HG02981 (cell line): ENCODE data around the gene ARFIP1.
"Not testable (repeated sequence)": the region's sequence is repeated elsewhere in the genome, so short reads cannot be mapped to it uniquely, and the experiment has no call there.

Experiments
- ATAC-seq: cut with Tn5 transposase; IDR thresholded peaks from one replicate; pipeline ENCODE4 v1.9.1; 2021; ENCODE audit warnings: mild to moderate bottlenecking, moderate library complexity; ENCODE audit not compliant: unreplicated experiment

Gene ARFIP1

DNA sequence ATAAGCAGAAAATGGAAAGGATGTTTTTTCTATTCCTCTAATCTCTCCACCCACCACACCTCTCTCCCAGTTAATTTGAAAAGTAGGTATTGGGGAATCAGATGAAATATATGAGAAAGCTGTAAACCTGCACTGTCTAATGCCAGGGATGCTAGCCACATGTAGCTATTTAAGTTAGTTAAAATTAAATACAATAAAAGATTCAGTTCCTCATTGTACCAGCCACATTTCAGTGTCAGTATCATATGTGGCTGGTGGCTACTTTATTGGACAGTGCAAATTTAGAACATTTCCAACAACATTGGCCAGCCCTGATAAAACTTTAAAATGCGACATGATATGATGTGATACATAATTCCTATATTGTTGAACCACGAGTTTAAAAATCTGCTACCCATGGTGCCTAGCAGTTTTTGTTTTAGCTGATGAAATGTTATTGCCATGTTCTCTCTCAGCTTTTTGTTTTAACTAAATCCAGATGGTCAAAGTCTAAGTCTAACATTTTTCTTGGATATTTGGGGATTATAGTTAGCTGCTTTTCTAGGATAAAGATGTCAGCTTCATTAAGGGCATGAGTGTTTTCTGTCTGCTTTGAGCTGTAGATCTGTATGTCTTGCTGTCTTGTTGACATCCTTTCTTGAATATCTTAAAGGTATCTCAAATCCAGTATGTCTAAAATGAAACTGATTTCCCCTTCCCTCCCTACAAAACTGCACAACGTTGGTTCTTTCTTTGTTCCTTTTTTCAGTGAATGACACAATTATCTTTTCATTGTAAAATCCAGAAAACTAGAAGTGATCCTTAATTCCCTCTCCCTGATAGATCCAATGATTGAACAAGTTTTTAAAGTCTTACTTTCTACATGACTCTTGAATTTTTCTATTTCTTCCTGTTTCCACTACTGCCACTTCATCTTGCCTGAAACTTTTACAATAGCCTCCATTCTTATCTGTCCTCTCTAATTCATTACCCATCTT, 6.2 kb downstream of the ARFIP1 start:
- peak; percentile 54 for ATAC-seq

DNA sequence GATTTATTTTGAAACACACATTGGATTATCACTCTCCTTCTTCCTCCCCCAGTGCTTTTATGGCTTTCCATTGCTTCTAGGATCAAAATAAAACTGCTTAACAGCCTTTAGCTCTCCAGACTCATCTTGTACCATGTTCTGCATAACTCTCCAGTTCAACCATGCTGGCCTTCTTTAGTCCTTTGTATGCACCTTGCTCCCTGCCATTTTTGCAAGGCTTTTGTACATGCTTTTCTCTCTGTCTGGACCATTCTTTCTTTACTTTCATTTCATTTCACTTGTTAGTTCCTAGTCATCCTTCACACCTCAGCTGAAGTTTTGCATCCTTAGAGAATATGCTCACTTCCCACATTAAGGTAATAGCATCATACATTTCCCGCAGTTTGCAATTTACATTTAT, 6.9 kb downstream of the ARFIP1 start:
- no peak for ATAC-seq

DNA sequence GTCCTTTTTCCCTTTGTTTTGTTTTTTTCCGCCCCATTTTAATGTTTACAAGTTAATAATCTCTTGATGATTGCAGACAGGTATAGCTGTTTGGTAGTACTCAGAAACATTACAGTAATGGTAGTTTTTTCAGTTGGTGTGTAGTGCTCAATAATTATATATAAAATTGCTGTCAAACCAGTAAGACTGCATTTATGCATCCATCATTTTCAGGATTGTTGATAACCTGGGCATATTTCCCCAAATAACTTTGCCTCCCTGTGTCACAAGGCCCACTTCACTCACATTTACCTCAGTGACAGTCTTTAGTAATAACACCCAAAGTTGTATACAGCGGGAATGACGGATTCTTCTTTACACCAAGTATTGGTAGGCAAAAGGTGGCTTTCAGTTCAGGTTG, 16.1 kb downstream of the ARFIP1 start:
- no peak for ATAC-seq

DNA sequence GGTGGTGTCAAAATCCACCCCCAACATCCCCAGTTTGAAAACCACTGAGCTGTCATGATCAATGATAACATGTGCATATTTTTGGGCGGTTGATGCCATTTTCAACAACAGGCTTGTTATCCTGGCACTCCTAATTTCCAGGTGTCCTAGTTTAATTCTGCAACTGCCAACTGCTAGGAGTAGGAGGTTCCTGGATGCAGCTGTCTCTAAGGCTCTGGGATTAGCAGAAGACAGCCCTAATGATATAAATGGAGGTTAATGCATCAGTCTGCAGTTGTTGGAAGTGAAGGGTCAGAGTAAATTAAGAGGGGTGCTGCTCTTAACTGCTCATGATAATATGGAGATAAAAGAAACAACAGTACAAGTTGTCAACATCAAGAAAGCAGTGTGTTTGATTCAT, 23.8 kb downstream of the ARFIP1 start:
- no peak for ATAC-seq

DNA sequence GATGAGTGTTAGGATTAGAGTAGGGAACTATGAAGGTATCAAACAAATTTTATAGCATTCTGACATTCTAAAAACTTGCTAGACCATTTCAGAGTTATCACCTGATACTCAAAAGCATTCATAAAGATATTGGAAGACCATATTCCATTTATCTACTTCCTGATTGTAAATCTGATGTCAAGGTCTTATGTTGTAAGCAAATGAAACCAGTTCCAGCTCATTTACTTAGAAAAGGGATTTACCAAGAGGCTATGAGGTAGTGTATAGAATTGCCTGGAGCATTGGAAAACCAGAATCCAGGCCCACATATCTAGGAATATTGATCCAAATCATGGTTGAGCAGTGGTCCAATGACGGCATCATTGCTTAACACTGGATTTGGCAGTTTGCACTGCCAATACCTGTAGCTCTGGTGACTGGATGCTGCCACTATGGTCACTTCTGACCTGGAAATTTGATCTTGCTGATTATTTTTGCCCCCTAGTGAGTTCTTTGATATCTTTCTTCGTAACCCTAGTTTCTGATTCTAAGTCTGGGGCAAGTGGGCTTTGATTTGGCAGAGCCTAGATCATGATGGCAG, 25.4 kb downstream of the ARFIP1 start:
- no peak for ATAC-seq

DNA sequence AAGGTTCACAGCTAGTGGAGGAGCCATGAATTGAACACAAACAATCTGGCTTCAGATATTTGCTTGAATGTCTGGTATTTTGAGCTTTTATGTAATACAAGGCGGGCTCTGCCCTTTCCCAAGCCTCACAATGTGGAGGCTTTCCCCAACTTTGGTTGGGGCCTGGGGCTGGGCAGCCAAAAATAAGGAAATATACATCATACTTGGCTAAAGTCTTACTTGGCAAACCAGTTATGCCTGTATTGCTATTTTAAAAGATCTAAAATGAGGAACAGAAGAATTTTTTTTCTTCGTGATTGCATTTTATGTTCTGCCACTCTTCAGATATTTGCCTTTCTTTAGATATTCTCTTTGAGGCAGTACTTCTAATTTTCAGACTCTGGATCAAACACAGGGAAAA, 26.1 kb downstream of the ARFIP1 start:
- no peak for ATAC-seq

DNA sequence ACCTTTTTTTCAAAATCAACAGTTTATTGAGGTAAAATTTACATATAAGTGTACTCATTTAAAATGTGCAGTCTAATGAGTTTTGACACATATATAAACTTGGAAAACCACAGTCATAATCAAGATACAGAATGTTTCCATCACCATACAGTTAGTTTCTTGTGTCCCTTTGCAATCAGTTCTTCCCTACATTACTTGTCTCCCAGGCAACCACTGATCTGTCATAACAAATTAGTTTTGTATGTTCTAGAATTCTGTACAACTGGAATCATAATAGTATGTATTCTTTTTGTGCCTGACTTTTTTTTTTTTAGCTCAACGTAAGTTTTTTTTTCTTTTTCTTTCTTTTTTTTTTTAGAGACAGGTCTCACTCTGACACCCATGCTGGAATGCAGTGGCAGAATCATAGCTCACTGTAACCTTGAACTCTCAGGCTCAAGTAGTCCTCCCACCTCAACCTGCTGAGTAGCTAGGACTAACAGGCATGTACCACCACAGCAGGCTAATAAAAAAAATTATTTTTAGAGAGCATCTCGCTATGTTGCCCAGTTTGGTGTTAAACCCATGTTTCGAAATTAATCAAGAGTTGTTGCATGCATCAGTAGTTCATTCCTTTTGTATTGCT, 26.9 kb downstream of the ARFIP1 start:
- no peak for ATAC-seq

DNA sequence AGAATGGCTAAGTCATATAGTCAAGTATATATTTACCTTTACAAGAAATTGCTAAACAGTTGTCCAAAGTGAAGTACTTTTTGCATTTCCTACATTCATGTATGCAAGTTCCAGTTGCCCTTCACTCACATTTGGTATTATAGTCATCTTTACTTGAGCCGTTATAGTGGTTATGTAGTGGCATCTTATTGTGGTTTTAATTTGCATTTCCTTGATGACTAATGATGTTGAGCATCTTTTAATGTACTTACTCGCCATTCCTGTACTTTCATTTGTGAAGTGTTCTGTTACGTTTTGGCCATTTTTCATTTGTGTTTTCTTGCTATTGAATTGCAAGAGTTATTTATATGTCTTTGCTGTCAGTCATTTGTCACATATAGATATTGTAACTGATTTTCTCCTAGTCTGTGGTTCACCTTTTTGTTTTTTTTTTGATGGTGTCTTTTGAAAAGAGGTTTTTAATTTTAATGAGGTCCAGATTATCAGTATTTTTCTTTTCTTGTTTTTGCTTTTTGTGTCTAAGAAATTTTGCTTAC, 27.6 kb downstream of the ARFIP1 start:
- no peak for ATAC-seq

DNA sequence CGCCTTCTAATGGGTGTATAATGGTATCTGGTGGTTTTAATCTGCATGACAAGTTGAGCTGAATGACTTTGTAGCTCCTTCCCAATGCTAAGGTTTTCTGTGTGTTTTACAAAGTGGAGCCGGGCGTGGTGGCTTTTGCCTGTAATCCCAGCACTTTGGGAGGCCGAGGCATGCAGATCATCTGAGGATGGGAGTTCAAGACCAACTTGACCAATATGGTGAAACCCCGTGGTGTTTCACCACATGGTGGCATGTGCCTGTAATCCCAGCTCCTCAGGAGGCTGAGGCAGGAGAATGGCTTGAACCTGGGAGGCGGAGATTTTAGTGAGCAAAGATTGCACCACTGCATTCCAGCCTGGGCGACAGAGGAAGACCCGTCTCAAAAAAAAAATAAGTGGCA, 28.9 kb downstream of the ARFIP1 start:
- ATAC-seq: no peak

DNA sequence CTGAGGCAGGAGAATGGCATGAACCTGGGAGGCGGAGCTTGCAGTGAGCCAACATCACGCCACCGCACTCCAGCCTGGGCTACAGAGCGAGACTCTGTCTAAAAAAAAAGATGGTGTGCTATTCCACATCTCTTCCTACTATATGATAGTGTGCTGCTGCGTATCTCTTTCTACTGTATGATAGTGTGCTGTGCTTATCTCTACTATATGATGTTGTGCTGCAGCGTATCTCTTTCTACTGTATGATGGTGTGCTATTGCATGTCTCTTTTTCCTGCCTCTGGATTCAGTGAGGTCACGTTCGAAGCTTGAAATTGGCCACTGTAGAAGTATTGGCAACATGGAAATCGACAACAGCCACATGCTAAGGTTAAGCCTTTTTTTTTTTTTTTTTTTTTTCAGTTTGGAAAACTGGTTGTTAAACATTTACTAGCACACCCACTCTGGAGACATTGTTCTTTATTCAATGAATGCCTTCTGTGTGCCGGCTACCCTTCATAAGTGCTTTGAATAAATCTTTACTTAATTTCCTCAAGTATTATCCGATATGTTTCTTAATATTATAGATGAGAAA, 31.0 kb downstream of the ARFIP1 start:
- ATAC-seq: no peak

DNA sequence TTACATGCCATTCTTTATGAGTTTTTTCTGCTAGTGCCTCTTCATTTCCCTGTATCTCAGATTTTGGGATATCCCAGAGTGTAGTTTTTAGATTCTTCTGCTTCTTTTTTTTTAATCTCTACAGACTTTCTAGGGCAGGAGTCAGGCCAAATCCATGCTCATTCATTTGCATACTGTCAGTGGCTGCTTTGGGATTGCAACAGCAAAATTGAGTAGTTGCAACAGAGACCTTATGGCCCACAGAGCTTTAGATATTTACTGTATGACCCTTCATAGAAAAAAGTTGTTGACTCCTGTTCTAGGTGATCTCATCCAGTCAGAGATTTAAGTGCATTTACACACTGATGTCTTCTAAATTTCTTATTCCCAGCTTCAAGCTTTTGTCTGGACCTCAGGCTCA, 35.3 kb downstream of the ARFIP1 start:
- ATAC-seq: no peak

DNA sequence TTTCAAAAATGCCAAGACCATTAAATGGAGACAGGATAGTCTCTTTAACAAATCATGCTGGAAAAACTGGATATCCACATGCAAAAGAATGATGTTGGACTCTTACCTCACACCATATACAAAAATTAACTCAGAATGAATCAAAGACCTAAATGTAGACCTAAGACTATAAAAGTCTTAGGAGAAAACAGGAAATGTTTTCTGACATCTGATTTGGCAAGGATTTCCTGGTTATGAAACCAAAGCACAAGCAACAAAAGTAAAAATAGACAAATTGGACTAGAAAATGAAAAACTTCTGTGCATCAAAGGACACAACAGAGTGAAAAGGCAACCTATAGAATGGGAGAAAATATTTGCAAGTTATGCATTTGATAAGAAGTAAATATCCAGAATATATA, 37.6 kb downstream of the ARFIP1 start:
- ATAC-seq: no peak

DNA sequence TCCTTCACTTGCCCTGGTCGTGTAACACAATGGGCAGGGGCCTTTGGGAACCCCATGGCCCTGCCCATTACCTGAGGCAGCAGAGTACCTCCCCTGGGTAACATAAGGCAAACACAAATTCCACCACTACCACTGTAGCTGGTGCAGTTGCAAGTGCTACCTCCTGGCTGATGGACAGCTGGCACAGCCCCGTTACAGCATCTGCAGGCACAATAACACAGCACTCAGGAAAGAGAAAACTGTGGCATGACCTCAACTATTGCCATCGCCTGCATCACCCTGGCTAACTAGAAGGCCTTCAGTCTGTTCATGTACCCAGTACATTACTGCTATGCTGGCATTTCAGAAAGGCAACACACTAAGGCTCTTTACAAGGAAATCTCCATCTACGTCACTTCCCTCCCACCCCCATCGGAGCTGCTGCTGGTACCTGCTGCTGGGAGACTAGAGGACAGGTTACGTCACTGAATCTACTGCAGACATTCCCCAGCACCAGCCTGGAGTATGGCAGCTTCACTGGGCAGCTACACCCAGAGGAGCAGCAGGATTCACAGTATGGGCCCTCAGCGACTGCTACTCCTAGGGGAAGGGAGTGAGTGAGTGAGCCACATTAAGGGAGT, 39.4 kb downstream of the ARFIP1 start:
- ATAC-seq: no peak

DNA sequence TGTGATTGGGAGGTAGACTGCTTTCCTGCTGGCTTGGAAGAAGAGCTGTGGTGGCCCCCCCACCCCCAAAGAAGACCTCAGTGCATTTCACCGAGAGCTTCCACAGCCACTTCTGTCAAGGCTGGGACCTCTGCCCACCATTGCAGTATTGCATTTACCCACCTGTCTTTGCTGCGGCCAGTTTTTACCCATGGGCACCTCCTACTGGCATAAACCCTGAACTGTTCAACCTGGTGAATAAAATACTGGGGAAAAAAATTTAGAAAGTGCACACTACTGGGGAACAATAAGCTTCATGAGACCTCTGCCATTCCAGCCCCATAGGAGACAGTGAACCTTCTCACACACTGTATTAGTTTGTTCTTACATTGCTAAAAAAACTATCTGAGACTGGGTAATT, 40.3 kb downstream of the ARFIP1 start:
- no peak for ATAC-seq

DNA sequence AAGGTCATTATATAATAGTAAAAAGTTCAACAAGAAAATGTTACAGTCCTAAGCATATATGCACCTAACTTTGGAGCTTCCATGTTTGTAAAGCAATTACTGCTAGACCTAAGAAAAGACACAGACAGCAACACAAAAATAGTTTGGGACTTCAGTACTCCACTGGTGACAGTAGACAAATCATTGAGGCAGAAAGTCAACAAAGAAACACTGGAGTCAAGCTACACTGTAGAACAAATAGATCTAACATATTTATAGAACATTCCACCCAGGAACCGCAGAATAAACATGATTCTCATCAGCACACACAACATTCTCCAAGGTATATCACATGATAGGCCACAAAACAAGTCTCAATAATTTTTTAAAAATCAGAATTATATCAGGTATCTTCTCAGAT, 42.6 kb downstream of the ARFIP1 start:
- no peak for ATAC-seq

DNA sequence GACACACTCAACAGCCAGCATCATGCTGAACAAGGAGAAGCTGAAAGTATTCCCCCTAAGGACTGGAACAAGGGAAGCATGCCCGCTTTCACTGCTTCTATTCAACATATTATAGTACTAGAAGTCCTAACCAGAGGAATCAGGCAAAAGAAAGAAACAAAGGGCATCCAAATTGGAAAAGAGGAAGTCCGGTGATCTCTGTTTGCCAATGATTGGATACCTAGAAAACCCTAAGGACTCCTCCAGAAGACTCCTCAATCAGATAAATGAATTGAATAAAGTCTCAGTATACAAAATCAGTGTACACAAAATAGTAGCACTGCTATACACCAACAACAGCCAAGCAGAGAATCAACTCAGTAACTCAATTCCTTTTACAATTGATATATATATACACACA, 44.8 kb downstream of the ARFIP1 start:
- ATAC-seq: no peak

DNA sequence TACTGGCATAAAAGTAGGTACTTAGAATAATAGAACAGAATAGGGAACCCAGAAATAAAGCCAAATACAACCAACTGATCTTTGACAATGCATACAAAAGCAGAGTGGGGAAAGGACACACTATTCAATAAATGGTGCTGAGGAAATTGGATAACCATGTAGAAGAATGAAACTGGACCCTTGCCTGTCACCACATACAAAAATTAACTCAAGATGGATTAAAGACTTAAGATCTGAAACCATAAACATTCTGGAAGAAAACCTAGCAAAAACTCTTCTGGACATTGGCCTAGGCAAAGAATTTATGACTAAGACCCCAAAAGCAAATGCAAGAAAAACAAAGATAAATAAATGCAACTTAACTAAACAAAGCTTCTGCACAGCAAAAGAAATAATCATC, 45.6 kb downstream of the ARFIP1 start:
- no peak for ATAC-seq

DNA sequence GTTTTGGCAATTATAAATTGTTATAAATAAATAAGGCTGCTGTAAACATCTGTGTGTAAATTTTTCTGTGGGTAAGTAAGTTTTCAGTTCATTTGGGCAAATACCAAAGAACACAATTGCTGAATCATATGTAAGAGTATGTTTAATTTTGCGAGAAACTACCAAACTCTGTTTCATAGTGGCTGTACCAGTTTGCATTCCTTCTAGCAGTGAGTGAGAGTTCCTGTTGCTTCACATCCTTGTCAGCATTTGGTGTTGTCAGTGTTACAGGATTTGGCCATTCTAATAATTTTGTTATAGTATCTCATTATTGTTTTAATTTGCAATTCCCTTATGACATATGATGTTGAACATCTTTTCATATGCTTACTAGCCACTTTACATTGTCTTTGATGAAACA, 48.4 kb downstream of the ARFIP1 start:
- no peak for ATAC-seq

DNA sequence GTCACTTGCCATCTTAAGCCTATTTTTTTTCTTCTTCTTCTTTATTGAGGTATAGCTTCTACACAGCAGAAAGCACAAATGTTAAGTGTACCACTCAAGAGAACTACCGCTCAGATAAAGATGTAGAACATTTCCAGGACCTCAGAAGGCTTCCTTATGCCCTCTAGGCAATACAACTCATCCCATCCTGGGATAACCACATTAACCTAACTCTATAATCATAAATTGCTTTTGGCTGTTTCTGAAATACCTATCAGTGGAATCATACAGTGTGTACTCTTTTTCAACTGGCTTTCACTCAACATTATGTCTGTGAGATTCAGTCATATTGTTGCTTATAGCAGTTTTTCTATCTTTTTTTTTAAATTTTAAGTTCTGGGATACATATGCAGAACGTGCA, 51.7 kb downstream of the ARFIP1 start:
- no peak for ATAC-seq

DNA sequence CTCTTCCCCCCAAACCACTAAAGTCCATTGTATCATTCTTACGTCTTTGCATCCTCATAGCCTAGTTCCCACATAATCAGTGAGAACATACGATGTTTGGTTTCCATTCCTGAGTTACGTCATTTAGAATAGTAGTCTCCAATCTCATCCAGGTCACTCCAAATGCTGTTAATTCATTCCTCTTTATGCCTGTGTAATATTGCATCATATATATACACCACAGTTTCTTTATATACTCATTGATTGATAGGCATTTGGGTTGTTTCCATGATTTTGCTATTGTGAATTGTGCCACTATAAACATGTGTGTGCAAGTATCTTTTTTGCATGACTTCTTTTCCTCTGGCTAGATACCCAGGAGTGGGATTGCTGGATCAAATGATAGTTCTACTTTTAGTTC, 57.2 kb downstream of the ARFIP1 start:
- ATAC-seq: no peak

DNA sequence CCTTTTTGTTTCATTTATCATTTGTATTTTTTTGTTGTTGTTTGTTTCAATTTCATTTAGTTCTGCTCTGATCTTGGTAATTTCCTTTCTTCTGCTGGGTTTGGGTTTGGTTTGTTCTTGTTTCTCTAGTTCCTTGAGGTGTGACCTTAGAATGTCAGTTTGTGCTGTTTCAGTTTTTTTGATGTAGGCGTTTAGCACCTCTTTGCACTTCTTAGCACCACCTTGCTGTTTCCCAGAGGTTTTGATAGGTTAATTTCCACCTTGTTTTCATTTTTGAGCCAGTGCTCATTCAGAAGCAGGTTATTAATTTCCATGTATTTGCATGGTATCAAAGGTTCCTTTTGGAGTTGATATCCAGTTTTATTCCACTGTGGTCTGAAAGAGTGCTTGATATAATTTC, 60.0 kb downstream of the ARFIP1 start:
- ATAC-seq: not testable (repeated sequence)
